Inflammatory macrophage (primary cell): Measurements from ENCODE around the gene GGA3.
A peak's percentile ranks its signal among the peaks of the same experiment; 100 is the strongest.
"Not testable (repeated sequence)": the region's sequence is repeated elsewhere in the genome, so short reads cannot be mapped to it uniquely, and the experiment has no call there.

Experiments used
- DNase-seq, 2 donors: peaks; one replicate each; pipeline ENCODE4 v3.0.0-alpha.2; 2020 to 2022

Gene GGA3

GRCh38 chr17:75271955-75272847 is 10.8 kb upstream of the GGA3 start:
- no peak for DNase-seq

GRCh38 chr17:75271233-75271954 is 10.0 kb upstream of the GGA3 start:
- peak; percentile 90 to 93 for DNase-seq

- no peak for DNase-seq
Observed at GRCh38 chr17:75270966-75271232, 9.5 kb upstream of the GGA3 start, which contains the start of gene MIF4GD. MIF4GD (minus strand) TSS chr17:75271231; CDS start chr17:75270195, 1,036 bp downstream.

- DNase-seq, result peak; percentile 76 to 87
Observed at GRCh38 chr17:75270218-75270965, 9.0 kb upstream of the GGA3 start.

GRCh38 chr17:75269844-75270217 is 8.4 kb upstream of the GGA3 start:
- DNase-seq, result no peak

- DNase-seq, result peak; percentile 52 to 78
Observed at GRCh38 chr17:75267411-75268232, 6.2 kb upstream of the GGA3 start.

- DNase-seq, result peak; percentile 95 to 97
Observed at GRCh38 chr17:75267153-75267410, 5.7 kb upstream of the GGA3 start.

GRCh38 chr17:75266316-75267152 is 5.1 kb upstream of the GGA3 start:
- peak; percentile 38 to 55 for DNase-seq

GRCh38 chr17:75265614-75266315 is 4.4 kb upstream of the GGA3 start:
- DNase-seq, result peak; percentile 58 to 76

- peak; percentile 28 to 55 for DNase-seq
Observed at GRCh38 chr17:75263055-75263454, 1.6 kb upstream of the GGA3 start.

- DNase-seq, result no peak
Observed at GRCh38 chr17:75262112-75262606, 753 bp upstream of the GGA3 start.

GRCh38 chr17:75260641-75261335 is 618 bp downstream of the GGA3 start:
- DNase-seq, result peak in 1 of 2 donors; percentile 58

GRCh38 chr17:75257228-75257627 is 4.2 kb downstream of the GGA3 start:
- not testable (repeated sequence) for DNase-seq

GRCh38 chr17:75255954-75256698 is 5.3 kb downstream of the GGA3 start:
- DNase-seq, result peak in 1 of 2 donors; percentile 50

GRCh38 chr17:75252039-75252816 is 9.2 kb downstream of the GGA3 start:
- DNase-seq, result no peak

GRCh38 chr17:75250009-75250471 is 11.4 kb downstream of the GGA3 start:
- DNase-seq, result peak; percentile 59 to 76

GRCh38 chr17:75249564-75249963 is 11.8 kb downstream of the GGA3 start:
- DNase-seq, result no peak

GRCh38 chr17:75246404-75246803 is 15.0 kb downstream of the GGA3 start:
- no peak for DNase-seq
